ENCODE results near the gene NEAT1. TPM values are rescaled to one million over a fixed set of nuclear protein-coding genes. Genes with fewer than 3 reads are reported as not detected.

Gene NEAT1
- total RNA-seq, 1 experiment from 2014 or later = 938 TPM

DNA sequence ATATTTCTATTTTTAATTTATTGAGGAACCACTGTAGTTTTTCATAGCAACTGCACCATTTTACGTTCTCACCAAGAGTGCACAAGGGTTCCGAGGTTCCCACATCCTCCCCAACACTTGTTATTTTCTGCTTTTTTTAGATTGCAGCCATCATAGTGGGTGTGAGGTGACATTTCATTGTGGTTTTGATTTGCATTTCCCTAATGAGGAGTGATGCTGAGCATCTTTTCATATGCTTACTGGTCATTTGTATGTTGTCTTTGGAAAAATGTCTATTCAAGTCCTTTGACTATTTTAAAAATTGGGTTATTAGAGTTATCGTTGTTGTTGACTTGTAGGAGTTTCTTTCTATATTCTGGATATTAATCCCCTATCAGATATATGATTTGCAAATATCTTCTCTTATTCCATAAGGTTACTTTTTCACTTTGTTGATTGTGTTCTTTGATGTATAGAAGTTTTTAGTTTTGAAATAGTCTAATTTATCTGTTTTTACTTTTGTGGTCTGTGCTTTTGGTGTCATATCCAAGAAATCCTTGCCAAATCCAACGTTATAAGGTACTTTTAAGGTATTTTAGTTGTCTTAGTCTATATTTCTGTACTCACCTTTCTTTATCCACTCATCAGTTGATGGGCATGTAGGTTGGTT, 9.0 kb downstream of the NEAT1 start:
- Histone ChIP-seq H3K4me3 (no peak overlapping the region), H3K4me1 (replicated peaks; ENCODE audit: insufficient read depth) (peaks cover 50% of the 10 kb centered on the region), H3K27me3 (ENCODE audit: insufficient read depth, low read depth) (no peaks in the 10 kb centered on the region), H3K9me3 (ENCODE audit: insufficient read depth, low read depth) (no peaks in the 10 kb centered on the region), H3K9me2 (ENCODE audit: insufficient read depth) (no peaks in the 10 kb centered on the region), H3K36me3 (ENCODE audit: low read depth) (peaks cover 68% of the 10 kb centered on the region), H3F3A (ENCODE audit: insufficient read depth, low read depth) (peaks cover 98% of the 10 kb centered on the region), H4K20me1 (ENCODE audit: insufficient read depth) (peaks cover 97% of the 10 kb centered on the region), H3K79me2 (ENCODE audit: low read depth) (peaks cover 97% of the 10 kb centered on the region), H3K27ac (peak overlapping the region; percentile 24), H3K4me2 (peak overlapping the region; percentile 8), H2AFZ (no peak overlapping the region)
- POLR2A ChIA-PET (ENCODE audit: unreplicated experiment) = no interaction called here
- DNase-seq = no peak
- BruUV-seq (replicated peaks) = no TSS peak
- CTCF ChIA-PET = interaction anchor here (1.1 kb wide), 1 partner anchor 37 kb away, joined by 19 read pairs; no protein-coding TSS in a partner anchor
- TF ChIP-seq, protein P1, sequence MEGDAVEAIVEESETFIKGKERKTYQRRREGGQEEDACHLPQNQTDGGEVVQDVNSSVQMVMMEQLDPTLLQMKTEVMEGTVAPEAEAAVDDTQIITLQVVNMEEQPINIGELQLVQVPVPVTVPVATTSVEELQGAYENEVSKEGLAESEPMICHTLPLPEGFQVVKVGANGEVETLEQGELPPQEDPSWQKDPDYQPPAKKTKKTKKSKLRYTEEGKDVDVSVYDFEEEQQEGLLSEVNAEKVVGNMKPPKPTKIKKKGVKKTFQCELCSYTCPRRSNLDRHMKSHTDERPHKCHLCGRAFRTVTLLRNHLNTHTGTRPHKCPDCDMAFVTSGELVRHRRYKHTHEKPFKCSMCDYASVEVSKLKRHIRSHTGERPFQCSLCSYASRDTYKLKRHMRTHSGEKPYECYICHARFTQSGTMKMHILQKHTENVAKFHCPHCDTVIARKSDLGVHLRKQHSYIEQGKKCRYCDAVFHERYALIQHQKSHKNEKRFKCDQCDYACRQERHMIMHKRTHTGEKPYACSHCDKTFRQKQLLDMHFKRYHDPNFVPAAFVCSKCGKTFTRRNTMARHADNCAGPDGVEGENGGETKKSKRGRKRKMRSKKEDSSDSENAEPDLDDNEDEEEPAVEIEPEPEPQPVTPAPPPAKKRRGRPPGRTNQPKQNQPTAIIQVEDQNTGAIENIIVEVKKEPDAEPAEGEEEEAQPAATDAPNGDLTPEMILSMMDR (conservative IDR thresholded peaks at IDR 0.05) = no peak
- TF ChIP-seq EZH2 (IDR thresholded peaks at IDR 0.05; ENCODE audit: low read depth) = no peak
- intact Hi-C loops (cut with micrococcal nuclease; ENCODE audit: unreplicated experiment) = loop anchor here (2.0 kb wide), 1 partner anchor 13 kb away; no protein-coding TSS in a partner anchor

DNA sequence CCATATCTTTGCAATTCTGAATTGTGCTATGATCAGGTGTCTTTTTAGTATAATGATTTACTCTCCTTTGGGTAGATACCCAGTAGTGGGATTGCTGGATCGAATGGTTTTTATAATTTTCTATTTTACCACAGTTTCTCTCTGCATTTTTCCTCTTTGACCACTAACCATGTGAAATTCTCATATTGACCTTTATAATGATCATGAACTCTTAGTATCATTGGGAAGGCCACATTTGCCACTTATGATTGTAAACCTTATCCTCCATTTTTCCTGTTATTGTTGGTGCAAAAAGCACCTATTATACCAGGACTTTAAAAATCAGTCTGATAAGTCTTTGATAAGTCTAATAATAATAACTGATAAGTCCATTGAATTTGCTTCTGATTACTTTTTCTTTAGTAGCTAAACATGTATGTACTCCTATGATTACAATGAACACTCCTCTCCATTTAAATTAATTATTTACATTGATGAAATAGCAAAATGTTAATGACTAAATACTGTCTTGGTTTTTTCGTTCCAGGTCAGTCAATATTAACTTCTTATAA, 9.6 kb downstream of the NEAT1 start:
- Histone ChIP-seq H3K79me2 (ENCODE audit: low read depth) (peaks cover 94% of the 10 kb centered on the region), H3K9me2 (ENCODE audit: insufficient read depth) (no peaks in the 10 kb centered on the region), H3F3A (ENCODE audit: insufficient read depth, low read depth) (peaks cover 96% of the 10 kb centered on the region), H3K27ac (peak overlapping the region; percentile 24), H3K4me1 (replicated peaks; ENCODE audit: insufficient read depth) (peaks cover 44% of the 10 kb centered on the region), H3K27me3 (ENCODE audit: insufficient read depth, low read depth) (no peaks in the 10 kb centered on the region), H4K20me1 (ENCODE audit: insufficient read depth) (peaks cover 94% of the 10 kb centered on the region), H2AFZ (no peak overlapping the region), H3K4me2 (peak overlapping the region; percentile 8; the same call in 1 of the 2 replicates), H3K9me3 (ENCODE audit: insufficient read depth, low read depth) (no peaks in the 10 kb centered on the region), H3K4me3 (no peak overlapping the region), H3K36me3 (ENCODE audit: low read depth) (peaks cover 65% of the 10 kb centered on the region)
- POLR2A ChIA-PET (ENCODE audit: unreplicated experiment) = interaction anchor here (0.6 kb wide), 4 partner anchors 23 to 426 kb away, joined by 3 to 11 read pairs (median 6); no protein-coding TSS in a partner anchor
- intact Hi-C loops (cut with micrococcal nuclease; ENCODE audit: unreplicated experiment) = loop anchor here (2.0 kb wide), 1 partner anchor 13 kb away; no protein-coding TSS in a partner anchor
- DNase-seq = no peak
- CTCF ChIA-PET = interaction anchor here (0.6 to 1.1 kb wide), 2 partner anchors 37 to 57 kb away, joined by 6 to 19 read pairs; no protein-coding TSS in a partner anchor
- no TSS peak for BruUV-seq (replicated peaks)
- no peak for TF ChIP-seq EZH2 (IDR thresholded peaks at IDR 0.05; ENCODE audit: low read depth)
- TF ChIP-seq, protein P1 (conservative IDR thresholded peaks at IDR 0.05) = no peak

DNA sequence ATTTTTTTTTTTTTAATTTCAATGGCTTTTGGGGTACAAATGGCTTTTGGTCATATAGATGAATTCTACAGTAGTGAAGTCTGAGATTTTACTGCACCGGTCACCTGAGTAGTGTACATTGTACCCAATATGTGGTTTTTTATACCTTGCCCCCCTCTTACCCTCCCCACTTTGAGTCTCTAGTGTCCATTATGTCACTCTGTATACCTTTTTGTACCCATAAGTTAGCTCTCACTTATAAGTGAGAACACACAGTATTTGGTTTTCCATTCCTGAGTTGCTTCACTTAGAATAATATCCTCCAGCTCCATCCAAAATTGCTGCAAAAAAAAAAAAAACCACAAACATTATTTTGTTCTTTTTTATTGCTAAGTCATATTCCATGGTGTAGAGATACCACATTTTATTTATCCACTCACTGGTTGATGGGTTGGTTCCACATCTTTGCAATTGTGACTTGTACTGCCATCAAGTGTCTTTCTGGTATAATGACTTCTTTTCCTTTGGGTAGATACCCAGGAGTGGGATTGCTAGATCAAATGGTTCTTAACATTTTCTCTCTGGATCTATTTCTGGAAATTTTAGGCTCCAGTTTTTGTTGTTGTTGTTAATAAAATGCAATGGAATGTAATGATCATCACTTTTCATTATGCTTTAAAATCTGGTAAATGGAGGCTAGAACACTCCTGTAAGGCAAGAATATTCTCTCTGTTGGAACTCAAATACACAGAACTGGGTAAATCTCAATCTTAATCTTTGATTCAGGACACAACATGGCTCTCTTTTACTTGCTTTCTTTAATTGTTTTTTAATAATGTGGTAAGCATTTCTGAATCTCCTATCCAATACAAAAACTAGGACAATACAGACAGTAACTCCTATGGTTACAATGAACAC, 10.3 kb downstream of the NEAT1 start:
- no peaks in the 10 kb centered on the region for H3K9me2 ChIP-seq (ENCODE audit: insufficient read depth)
- BruUV-seq (replicated peaks) = no TSS peak
- ChIA-PET POLR2A (ENCODE audit: unreplicated experiment) (interaction anchor here (0.6 to 0.7 kb wide), 5 partner anchors 13 to 425 kb away, joined by 3 to 11 read pairs (median 6); no protein-coding TSS in a partner anchor), CTCF (interaction anchor here (0.6 to 1.1 kb wide), 2 partner anchors 36 to 56 kb away, joined by 6 to 19 read pairs; no protein-coding TSS in a partner anchor)
- peaks cover 36% of the 10 kb centered on the region for H3K4me1 ChIP-seq (replicated peaks; ENCODE audit: insufficient read depth)
- H3K79me2 ChIP-seq (ENCODE audit: low read depth) = peaks cover 93% of the 10 kb centered on the region
- H3F3A ChIP-seq (ENCODE audit: insufficient read depth, low read depth) = peaks cover 96% of the 10 kb centered on the region
- peak overlapping the region; percentile 24 for H3K27ac ChIP-seq
- H3K27me3 ChIP-seq (ENCODE audit: insufficient read depth, low read depth) = no peaks in the 10 kb centered on the region
- TF ChIP-seq EZH2 (IDR thresholded peaks at IDR 0.05; ENCODE audit: low read depth) = no peak
- TF ChIP-seq, protein P1 (conservative IDR thresholded peaks at IDR 0.05) = peak; percentile 57
- no peak for DNase-seq
- no peak overlapping the region for H2AFZ ChIP-seq
- H3K36me3 ChIP-seq (ENCODE audit: low read depth) = peaks cover 65% of the 10 kb centered on the region
- intact Hi-C loops (cut with micrococcal nuclease; ENCODE audit: unreplicated experiment) = loop anchor here (2.0 kb wide), 1 partner anchor 14 kb away; no protein-coding TSS in a partner anchor
- H3K9me3 ChIP-seq (ENCODE audit: insufficient read depth, low read depth) = no peaks in the 10 kb centered on the region
- no peak overlapping the region for H3K4me2 ChIP-seq
- H4K20me1 ChIP-seq (ENCODE audit: insufficient read depth) = peaks cover 94% of the 10 kb centered on the region
- H3K4me3 ChIP-seq = no peak overlapping the region
